Nephron progenitor cell (in vitro differentiated cells): ENCODE results near the gene TBC1D22B.
A peak's percentile ranks its signal among the peaks of the same experiment; 100 is the strongest.

Experiments used
- DNase-seq: peaks from one replicate; pipeline ENCODE4 v3.0.0; 2021
- H3K27ac Mint-ChIP-seq: 2 replicates; pipeline ENCODE4 v1.8.0; 2021; ENCODE audit warnings: mild to moderate bottlenecking, moderate library complexity, mixed read lengths
- H3K27me3 Mint-ChIP-seq: 2 replicates; pipeline ENCODE4 v1.8.0; 2021; ENCODE audit warnings: mild to moderate bottlenecking, low read depth, mixed read lengths; ENCODE audit not compliant: poor library complexity
- H3K36me3 Mint-ChIP-seq: 2 replicates; pipeline ENCODE4 v1.8.0; 2021; ENCODE audit warnings: low read depth, mixed read lengths
- H3K4me1 Mint-ChIP-seq: 2 replicates; pipeline ENCODE4 v1.8.0; 2021; ENCODE audit warnings: mixed read lengths
- H3K4me3 Mint-ChIP-seq: 2 replicates; pipeline ENCODE4 v1.8.0; 2021; ENCODE audit warnings: mild to moderate bottlenecking, moderate library complexity, mixed read lengths
- H3K9me3 Mint-ChIP-seq: 2 replicates; pipeline ENCODE4 v1.8.0; 2021; ENCODE audit warnings: mild to moderate bottlenecking, moderate library complexity, mixed read lengths
- TF ChIP-seq, protein P1 (sequence below): fragments of 200-600 bp; sonication (generic); IDR thresholded peaks from 2 replicates; pipeline ENCODE4 v1.5.0; 2021; ENCODE audit warnings: antibody characterized with exemption

Gene TBC1D22B

GRCh38 chr6:37258405-37259105, 983 bp downstream of the TBC1D22B start:
- Mint-ChIP-seq H3K27me3 (peaks cover 18% of the 10 kb centered on the region), H3K36me3 (no peaks in the 10 kb centered on the region)
- no peak for DNase-seq

GRCh38 chr6:37259191-37259590, 1.6 kb downstream of the TBC1D22B start:
- TF ChIP-seq, protein P1, sequence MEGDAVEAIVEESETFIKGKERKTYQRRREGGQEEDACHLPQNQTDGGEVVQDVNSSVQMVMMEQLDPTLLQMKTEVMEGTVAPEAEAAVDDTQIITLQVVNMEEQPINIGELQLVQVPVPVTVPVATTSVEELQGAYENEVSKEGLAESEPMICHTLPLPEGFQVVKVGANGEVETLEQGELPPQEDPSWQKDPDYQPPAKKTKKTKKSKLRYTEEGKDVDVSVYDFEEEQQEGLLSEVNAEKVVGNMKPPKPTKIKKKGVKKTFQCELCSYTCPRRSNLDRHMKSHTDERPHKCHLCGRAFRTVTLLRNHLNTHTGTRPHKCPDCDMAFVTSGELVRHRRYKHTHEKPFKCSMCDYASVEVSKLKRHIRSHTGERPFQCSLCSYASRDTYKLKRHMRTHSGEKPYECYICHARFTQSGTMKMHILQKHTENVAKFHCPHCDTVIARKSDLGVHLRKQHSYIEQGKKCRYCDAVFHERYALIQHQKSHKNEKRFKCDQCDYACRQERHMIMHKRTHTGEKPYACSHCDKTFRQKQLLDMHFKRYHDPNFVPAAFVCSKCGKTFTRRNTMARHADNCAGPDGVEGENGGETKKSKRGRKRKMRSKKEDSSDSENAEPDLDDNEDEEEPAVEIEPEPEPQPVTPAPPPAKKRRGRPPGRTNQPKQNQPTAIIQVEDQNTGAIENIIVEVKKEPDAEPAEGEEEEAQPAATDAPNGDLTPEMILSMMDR: no peak
- Mint-ChIP-seq H3K9me3 (no peaks in the 10 kb centered on the region), H3K4me1 (peaks cover 35% of the 10 kb centered on the region), H3K27ac (no peak overlapping the region), H3K4me3 (peak overlapping the region; percentile 63), H3K27me3 (peaks cover 18% of the 10 kb centered on the region), H3K36me3 (no peaks in the 10 kb centered on the region)
- no peak for DNase-seq

More at GRCh38 chr6:37258405-37259105, 983 bp downstream of the TBC1D22B start:
- Mint-ChIP-seq H3K9me3 (no peaks in the 10 kb centered on the region), H3K27ac (no peak overlapping the region), H3K4me3 (peak overlapping the region; percentile 99), H3K4me1 (peaks cover 35% of the 10 kb centered on the region)
- TF ChIP-seq, protein P1: no peak

DNA sequence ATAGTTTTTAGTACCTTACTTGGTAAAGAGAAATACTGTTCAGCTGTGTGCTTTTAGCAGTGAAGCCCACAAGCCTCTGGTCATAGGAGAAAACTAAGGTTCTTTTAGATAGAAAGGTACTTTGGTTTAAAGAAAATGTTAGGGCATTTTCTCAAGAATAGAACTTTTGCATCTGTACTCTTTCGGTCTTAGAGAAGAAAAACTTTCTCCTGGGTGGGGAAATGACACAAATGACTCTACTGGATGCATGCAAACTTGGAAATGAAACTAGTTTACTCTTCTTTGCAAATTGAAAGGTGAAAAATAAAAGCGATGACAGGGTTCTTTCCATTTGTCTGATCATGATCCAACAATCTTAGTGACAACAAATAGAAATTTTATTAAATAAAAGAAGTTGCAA, 2.5 kb downstream of the TBC1D22B start:
- TF ChIP-seq, protein P1: no peak
- DNase-seq: no peak
- Mint-ChIP-seq H3K9me3 (no peaks in the 10 kb centered on the region), H3K36me3 (no peaks in the 10 kb centered on the region), H3K4me3 (no peak overlapping the region), H3K27ac (no peak overlapping the region), H3K27me3 (peaks cover 18% of the 10 kb centered on the region), H3K4me1 (peaks cover 30% of the 10 kb centered on the region)

GRCh38 chr6:37260444-37260843, 2.9 kb downstream of the TBC1D22B start:
- peaks cover 32% of the 10 kb centered on the region for H3K4me1 Mint-ChIP-seq
- no peaks in the 10 kb centered on the region for H3K9me3 Mint-ChIP-seq
- no peak overlapping the region for H3K4me3 Mint-ChIP-seq
- TF ChIP-seq, protein P1: no peak
- no peak for DNase-seq
- no peaks in the 10 kb centered on the region for H3K36me3 Mint-ChIP-seq
- H3K27me3 Mint-ChIP-seq: peaks cover 14% of the 10 kb centered on the region
- H3K27ac Mint-ChIP-seq: no peak overlapping the region

GRCh38 chr6:37261198-37261597, 3.6 kb downstream of the TBC1D22B start:
- Mint-ChIP-seq H3K9me3 (no peaks in the 10 kb centered on the region), H3K4me3 (no peak overlapping the region), H3K4me1 (peaks cover 34% of the 10 kb centered on the region), H3K27me3 (peaks cover 8% of the 10 kb centered on the region), H3K27ac (no peak overlapping the region), H3K36me3 (no peaks in the 10 kb centered on the region)
- TF ChIP-seq, protein P1: no peak
- DNase-seq: no peak

DNA sequence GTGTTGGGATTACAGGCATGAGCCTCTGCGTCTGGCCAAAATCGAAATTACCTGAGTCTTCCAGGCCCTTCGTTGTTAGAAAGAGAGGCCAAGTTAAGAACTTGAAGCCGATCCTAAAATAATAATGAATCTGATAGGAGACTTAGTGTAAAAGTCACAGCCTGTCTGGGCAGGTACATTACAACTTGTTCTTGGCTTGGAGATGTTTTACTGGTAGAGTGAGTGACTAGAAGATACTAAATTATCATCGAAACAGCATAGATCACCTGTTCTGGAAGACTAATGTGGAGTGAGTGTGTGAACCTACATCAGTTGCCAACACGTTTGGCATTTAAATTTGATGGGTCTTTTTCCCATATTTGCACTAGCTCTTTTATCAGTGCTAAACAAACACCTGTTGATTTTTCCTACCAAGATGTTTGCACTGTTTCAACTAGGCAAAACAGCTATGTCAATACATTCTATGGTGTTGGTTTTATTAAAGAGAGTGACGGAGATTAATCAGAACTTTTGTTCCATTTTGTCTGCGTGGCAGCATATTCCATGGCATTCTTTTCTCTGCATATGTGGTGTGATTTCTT, 5.0 kb downstream of the TBC1D22B start:
- DNase-seq: no peak
- no peak overlapping the region for H3K4me3 Mint-ChIP-seq
- no peaks in the 10 kb centered on the region for H3K9me3 Mint-ChIP-seq
- H3K4me1 Mint-ChIP-seq: peaks cover 30% of the 10 kb centered on the region
- no peaks in the 10 kb centered on the region for H3K36me3 Mint-ChIP-seq
- TF ChIP-seq, protein P1: no peak
- no peak overlapping the region for H3K27ac Mint-ChIP-seq
- peaks cover under 1% of the 10 kb centered on the region for H3K27me3 Mint-ChIP-seq
